Ovary (tissue), 9 donors: ENCODE measurements around the gene ALDH1B1. TPM values are rescaled to one million over a fixed set of nuclear protein-coding genes. Genes with fewer than 3 reads are reported as not detected.

ENCODE experiments used
- DNase-seq, 5 donors: peaks; one replicate each; pipeline ENCODE4 v3.0.0-alpha.2; 2019 to 2020
- H3K27ac ChIP-seq, 2 donors: fragments of 200-600 bp; one replicate each; pipeline versions ENCODE4 v1.5.1 to v1.8.0; 2019 to 2022
- H3K27me3 ChIP-seq: fragments of 200-600 bp; one replicate; pipeline ENCODE4 v1.8.0; 2022
- H3K36me3 ChIP-seq: fragments of 200-600 bp; sonication (generic); one replicate; pipeline ENCODE4 v1.5.1; 2019
- H3K4me1 ChIP-seq: one replicate; pipeline ENCODE4 v1.8.1; 2013; ENCODE audit warnings: mild to moderate bottlenecking, moderate library complexity; ENCODE audit not compliant: insufficient read depth
- H3K4me3 ChIP-seq: fragments of 200-600 bp; sonication (generic); one replicate; pipeline ENCODE4 v1.5.1; 2017
- H3K9me3 ChIP-seq, 2 donors: fragments of 200-600 bp in 1 of 2; sonication (generic) in 1 of 2; one replicate each; pipeline versions ENCODE4 v1.5.1 to v1.8.1; 2013 to 2019; ENCODE audit warnings: mild to moderate bottlenecking in 1 of 2, moderate library complexity in 1 of 2
- EP300 ChIP-seq: sonication (generic); formaldehyde crosslinking; IDR thresholded peaks from one replicate; pipeline ENCODE4 v1.6.1; 2017; ENCODE audit warnings: antibody characterized with exemption
- POLR2A ChIP-seq: fragments of 450-650 bp; IDR thresholded peaks from one replicate; pipeline ENCODE4 v1.6.1; 2017; ENCODE audit warnings: antibody characterized with exemption, mild to moderate bottlenecking, moderate library complexity
- WGBS, 3 donors: extraction: QIAGEN DNeasy Blood & Tissue Kit in 1 of 3; methylation state at CpG; one replicate each; pipeline versions ENCODE4 v1.1.5 to v1.1.7; 2013 to 2017; 5-methylcytosine and 5-hydroxymethylcytosine counted together
- intact Hi-C, 4 donors: fragments of 100-400 bp; cut with DNase I; formaldehyde crosslinking; loops; one replicate each; pipeline versions ENCODE4 v1.11.0 to v1.15.1; 2022 to 2023
- polyA plus RNA-seq, 2 donors: library from polyadenylated mRNA; stranded (reverse); fragments of 200-250 nt in 1 of 2; fragments of 350-450 nt in 1 of 2; fragmentation: Illumina TruSeq in 1 of 2; extraction: RNeasy Lipid Tissue Mini Kit (QIAGEN cat#74804) in 1 of 2; gene quantifications; one replicate each; pipeline ENCODE4 v1.2.3, GENCODE V29; 2013 to 2014
- total RNA-seq, 7 donors: library from RNA; depleted of rRNA in 2 of 7; stranded (reverse); fragments of >200 nt in 2 of 7; fragmentation: NEBNext Ultra II Directional in 3 of 7; extraction: Animal tissue kit (Norgen Biotek cat#: 25700) in 3 of 7; gene quantifications; one replicate each; pipeline versions ENCODE4 v1.1.0 to v1.2.4, GENCODE V29; 2016 to 2023
- TF ChIP-seq, protein P1 (sequence below), 3 donors: fragments of 450-650 bp in 2 of 3; fragments of 200-600 bp in 1 of 3; IDR thresholded peaks; one replicate each; pipeline versions ENCODE4 v1.5.1 to v1.8.0; 2016 to 2022; ENCODE audit warnings: antibody characterized with exemption in 3 of 3, mild to moderate bottlenecking in 1 of 3
- donor health status: DM: no; HTN: no; CAD: no; lungs with moderate emphysema.
- donor health status: DM: no; HTN: no; CAD: no.
- donor health status: Bipolar disorder and iron deficiency.
- donor health status: DM: yes; HTN: yes; CAD: no.
- donor health status: DM: no; HTN: no; CAD: no.
- donor health status: DM: yes; HTN: yes; CAD: no.

ALDH1B1 gene
- total and polyA plus RNA-seq, 9 donors = 7.9 to 47.2 (median 24.3) TPM

GRCh38 chr9:38401994-38402393 lies 9.5 kb downstream of the ALDH1B1 start:
- no peak overlapping the region for H3K4me3 ChIP-seq
- H3K27me3 ChIP-seq = no peaks in the 10 kb centered on the region
- TF ChIP-seq, protein P1, sequence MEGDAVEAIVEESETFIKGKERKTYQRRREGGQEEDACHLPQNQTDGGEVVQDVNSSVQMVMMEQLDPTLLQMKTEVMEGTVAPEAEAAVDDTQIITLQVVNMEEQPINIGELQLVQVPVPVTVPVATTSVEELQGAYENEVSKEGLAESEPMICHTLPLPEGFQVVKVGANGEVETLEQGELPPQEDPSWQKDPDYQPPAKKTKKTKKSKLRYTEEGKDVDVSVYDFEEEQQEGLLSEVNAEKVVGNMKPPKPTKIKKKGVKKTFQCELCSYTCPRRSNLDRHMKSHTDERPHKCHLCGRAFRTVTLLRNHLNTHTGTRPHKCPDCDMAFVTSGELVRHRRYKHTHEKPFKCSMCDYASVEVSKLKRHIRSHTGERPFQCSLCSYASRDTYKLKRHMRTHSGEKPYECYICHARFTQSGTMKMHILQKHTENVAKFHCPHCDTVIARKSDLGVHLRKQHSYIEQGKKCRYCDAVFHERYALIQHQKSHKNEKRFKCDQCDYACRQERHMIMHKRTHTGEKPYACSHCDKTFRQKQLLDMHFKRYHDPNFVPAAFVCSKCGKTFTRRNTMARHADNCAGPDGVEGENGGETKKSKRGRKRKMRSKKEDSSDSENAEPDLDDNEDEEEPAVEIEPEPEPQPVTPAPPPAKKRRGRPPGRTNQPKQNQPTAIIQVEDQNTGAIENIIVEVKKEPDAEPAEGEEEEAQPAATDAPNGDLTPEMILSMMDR (IDR thresholded peaks at IDR 0.05) = no peak
- no peak for TF ChIP-seq EP300
- TF ChIP-seq POLR2A = no peak
- no peaks in the 10 kb centered on the region for H3K36me3 ChIP-seq
- DNase-seq = no peak
- H3K4me1 ChIP-seq = peaks cover 1% of the 10 kb centered on the region
- no peaks in the 10 kb centered on the region for H3K9me3 ChIP-seq
- intact Hi-C loops = loop anchor here in 3 of 4 donors (10.0 kb wide), 2 partner anchors 317 to 487 kb away; no protein-coding TSS in a partner anchor
- no peak overlapping the region for H3K27ac ChIP-seq
- 73 to 82% (median 77%) methylated on average over 6 of the region's 6 CpGs for whole genome bisulfite sequencing, 3 donors

DNA sequence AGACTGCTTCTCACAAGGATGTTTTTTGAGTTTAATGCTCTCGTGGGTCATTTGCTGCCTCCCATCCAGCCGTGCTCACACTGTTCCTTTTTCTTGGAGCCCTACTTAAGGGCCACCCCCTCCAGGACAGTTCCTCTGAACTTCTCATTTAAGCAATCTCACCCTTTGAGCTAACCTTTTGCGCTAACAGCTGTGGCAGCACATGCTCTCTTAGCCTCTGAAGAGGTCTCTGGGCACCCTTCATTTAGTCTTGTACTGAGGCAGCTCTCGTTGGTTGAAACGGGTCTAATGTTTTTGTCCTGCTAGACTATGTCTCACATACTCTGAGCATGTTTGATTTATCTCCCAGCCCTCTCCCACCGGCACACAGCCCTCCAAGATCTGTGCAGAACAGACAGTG lies 11.8 kb downstream of the ALDH1B1 start:
- TF ChIP-seq, protein P1 (IDR thresholded peaks at IDR 0.05) = no peak
- Histone ChIP-seq H3K36me3 (no peaks in the 10 kb centered on the region), H3K9me3 (no peaks in the 10 kb centered on the region), H3K4me3 (no peak overlapping the region), H3K27me3 (no peaks in the 10 kb centered on the region), H3K4me1 (peaks cover 1% of the 10 kb centered on the region), H3K27ac (no peak overlapping the region)
- DNase-seq = no peak
- intact Hi-C loops = loop anchor here in 3 of 4 donors (10.0 kb wide), 2 partner anchors 320 to 490 kb away; no protein-coding TSS in a partner anchor
- 56 to 64% (median 63%) methylated on average over 6 of the region's 6 CpGs for WGBS, 3 donors

DNA sequence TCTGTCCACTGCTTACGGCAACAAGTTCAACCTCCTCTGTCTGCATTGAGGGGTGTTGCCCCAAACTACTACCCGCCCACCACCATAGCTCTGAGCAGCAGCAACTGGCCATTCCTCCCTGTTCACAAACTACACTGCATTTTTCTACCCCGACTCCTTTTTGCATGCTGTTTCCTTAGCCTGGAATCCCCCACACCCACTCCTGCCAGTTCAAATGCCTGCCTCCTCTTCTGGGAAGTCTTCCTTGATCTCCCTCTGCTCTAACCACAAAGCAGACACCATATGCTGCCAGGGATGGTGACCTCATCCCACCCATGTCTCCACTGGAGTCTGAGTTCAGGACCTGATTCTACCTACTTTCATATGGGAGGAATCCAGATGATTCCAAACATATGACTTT lies 13.3 kb downstream of the ALDH1B1 start:
- Histone ChIP-seq H3K27me3 (no peaks in the 10 kb centered on the region), H3K4me3 (no peak overlapping the region), H3K9me3 (no peaks in the 10 kb centered on the region), H3K27ac (no peak overlapping the region), H3K4me1 (no peaks in the 10 kb centered on the region), H3K36me3 (no peaks in the 10 kb centered on the region)
- intact Hi-C loops = loop anchor here in 3 of 4 donors (10.0 kb wide), 2 partner anchors 321 to 491 kb away; no protein-coding TSS in a partner anchor
- TF ChIP-seq, protein P1 (IDR thresholded peaks at IDR 0.05) = no peak
- TF ChIP-seq POLR2A = no peak
- no peak for TF ChIP-seq EP300
- no peak for DNase-seq
- 34 to 47% (median 45%) methylated on average over 3 of the region's 3 CpGs for WGBS, 3 donors

- TF ChIP-seq, protein P1 (IDR thresholded peaks at IDR 0.05) = no peak
- TF ChIP-seq POLR2A = no peak
- TF ChIP-seq EP300 = no peak
- WGBS, 3 donors = 78 to 81% (median 78%) methylated on average over 9 of the region's 9 CpGs
- intact Hi-C loops = loop anchor here in 3 of 4 donors (10.0 kb wide), 2 partner anchors 322 to 492 kb away; no protein-coding TSS in a partner anchor
Observed at GRCh38 chr9:38406476-38407186, 14.1 kb downstream of the ALDH1B1 start.

More at GRCh38 chr9:38406476-38407186, 14.1 kb downstream of the ALDH1B1 start:
- Histone ChIP-seq H3K36me3 (no peaks in the 10 kb centered on the region), H3K4me3 (no peak overlapping the region), H3K4me1 (no peaks in the 10 kb centered on the region), H3K27ac (no peak overlapping the region), H3K27me3 (no peaks in the 10 kb centered on the region), H3K9me3 (no peaks in the 10 kb centered on the region)
- no peak for DNase-seq
